ENCODE data around the gene GSPT2.
A peak's percentile ranks its signal among the peaks of the same experiment; 100 is the strongest.
"Not testable (repeated sequence)": the region's sequence is repeated elsewhere in the genome, so short reads cannot be mapped to it uniquely, and the experiment has no call there.

The GSPT2 gene

GRCh38 chrX:51743179-51743957 is at the start of gene GSPT2:
Gene GSPT2, plus strand, starts transcription at chrX:51743442. Its CDS starts 185 bp downstream, at chrX:51743627.
- DNase-seq, result peak; percentile 90

DNA sequence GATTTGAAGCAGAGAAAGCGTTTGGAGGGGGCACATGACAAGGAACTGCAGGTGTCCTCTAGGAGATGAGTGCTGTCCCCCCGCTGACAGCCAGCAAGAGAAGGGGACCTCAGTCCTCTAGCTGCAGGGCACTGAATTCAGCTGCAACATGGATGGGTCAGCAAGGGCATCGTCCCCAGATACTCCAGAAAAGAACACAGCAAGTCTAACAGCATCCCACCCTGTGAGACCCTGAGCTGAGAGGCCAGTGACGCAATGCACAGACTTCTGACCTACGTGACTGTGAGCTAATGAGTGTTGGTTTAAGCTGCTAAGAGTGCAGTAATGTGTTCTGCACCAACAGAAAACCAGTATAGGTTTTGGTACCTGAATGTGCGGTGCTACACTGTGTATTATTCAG is 49.0 kb upstream of the GSPT2 start:
- no peak for DNase-seq

DNA sequence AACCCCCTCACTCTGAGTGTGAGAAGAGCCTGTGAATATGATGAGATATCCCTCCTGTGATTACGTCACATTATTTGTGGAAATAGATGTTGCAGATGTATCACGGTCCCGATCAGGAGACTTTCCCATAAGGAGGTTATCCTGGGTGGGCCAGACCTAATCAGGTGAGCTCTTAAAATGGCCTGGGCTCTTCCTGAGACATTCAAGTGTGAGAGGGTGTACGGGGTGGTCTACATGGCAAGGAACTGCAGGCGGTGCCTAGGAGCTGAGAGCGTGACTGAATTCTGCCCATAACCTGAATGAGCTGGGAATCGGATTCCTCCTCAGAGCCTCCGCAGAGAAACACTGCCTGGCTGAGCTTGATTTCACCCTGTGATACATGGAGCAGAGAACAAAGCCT is 45.8 kb upstream of the GSPT2 start:
- DNase-seq, result no peak

GRCh38 chrX:51710277-51711164 is 32.7 kb upstream of the GSPT2 start, which contains the start of gene CENPVL1:
Gene CENPVL1, plus strand, starts transcription at chrX:51710512. Its CDS starts 0 bp downstream, at chrX:51710512.
- not testable (repeated sequence) for DNase-seq

DNA sequence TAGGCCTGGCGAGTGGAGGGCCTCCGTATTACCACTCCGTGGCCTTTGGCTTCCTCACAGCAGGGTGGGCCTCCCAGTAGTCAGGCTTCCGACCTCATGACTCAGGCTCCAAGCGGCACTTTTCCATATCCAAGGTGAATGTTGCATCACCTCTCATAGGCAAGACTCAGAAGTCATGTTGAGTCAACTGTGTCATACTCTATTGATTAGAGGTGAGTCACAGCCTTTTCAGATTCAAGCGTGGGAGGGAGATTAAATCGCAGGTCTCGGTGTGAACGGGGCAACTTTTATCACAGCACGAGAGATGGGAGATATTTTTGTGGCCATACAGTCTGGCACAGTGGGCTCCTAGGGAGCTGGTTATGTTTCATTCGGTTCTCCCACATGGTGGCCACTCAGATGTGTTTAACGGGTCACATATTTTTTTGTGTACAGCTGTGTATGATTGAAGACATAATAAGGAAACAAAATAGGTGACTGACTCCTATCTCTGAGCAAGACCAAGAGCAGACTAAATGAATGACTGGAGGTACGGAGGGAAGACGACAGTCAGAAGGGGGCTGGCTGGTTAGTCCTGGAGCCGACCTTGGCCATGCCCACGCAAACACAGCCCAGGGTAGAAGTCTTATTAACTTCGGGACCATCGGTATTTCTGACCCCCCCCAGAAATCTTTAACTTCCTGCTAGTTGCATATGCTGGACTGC is 30.1 kb upstream of the GSPT2 start:
- DNase-seq, result not testable (repeated sequence)

DNA sequence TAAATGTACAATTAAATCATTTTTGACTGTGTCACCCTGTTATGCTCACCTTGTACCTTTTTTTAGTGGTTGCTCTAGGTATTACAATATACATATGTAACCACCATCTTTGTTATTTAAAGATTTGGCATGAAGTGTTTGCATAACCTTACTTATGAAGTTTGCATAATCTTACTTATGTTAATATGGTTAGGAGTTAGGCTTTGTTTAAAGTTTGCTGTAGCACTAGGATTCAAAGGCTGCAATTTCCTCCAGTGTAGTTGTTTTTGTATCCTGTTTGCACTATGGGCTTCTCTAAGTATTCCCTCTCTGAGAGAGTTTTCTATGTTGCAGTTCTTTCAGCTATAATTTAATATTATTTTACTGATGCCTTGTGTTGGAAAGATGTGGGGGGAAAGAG is 15.0 kb upstream of the GSPT2 start:
- DNase-seq, result no peak

- DNase-seq, result peak; percentile 39
These were observed 6.2 kb upstream of the GSPT2 start for GRCh38 chrX:51737091-51737490.

GRCh38 chrX:51742586-51742985 is 656 bp upstream of the GSPT2 start:
- no peak for DNase-seq

GRCh38 chrX:51747671-51748070 is 4.4 kb downstream of the GSPT2 start:
- no peak for DNase-seq

GRCh38 chrX:51759055-51759839 is 16.0 kb downstream of the GSPT2 start:
- no peak for DNase-seq

DNA sequence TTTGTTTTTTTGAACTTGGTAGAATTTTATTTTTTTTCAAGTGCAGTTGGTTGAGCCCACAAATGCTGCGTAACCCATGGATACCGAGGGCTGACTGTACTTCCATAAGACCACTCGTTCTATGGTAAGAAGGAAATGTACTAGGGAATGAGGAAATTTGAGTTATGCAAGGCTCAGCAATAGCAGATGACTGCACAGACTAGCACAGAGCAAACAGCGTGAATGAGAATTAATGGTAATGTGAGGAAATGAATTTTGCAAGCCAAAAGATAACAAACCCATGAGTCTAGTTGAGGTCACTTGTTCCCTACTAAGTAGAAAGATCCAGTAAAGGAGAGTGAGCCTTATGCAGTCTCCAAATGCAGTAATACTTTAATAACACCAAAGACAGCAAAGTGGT is 17.4 kb downstream of the GSPT2 start:
- DNase-seq, result peak; percentile 1

DNA sequence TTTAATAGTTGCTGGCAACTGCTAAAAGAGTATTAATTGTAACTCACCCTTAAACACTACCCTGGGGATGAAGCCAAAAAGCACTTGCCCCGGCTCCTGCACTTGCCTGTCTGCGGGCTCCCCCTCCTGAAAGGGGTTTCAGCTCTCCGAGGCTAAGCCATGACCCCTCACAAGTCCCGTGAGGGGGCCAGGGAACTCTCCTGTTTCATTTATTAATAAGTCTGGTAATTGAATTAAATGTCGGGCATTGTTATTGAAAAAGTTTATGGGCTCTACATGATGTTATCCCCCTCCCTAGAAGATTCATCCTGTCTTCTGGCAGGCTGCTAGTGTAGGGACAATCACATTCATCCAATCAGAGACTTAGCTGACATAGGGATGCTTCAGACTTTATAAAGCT is 23.3 kb downstream of the GSPT2 start:
- DNase-seq, result no peak

GRCh38 chrX:51776851-51777250 is 33.6 kb downstream of the GSPT2 start:
- no peak for DNase-seq

- DNase-seq, result no peak
These were observed 36.1 kb downstream of the GSPT2 start for GRCh38 chrX:51779306-51779705.

- DNase-seq, result no peak
These were observed 51.9 kb downstream of the GSPT2 start for GRCh38 chrX:51795136-51795535.

All from hematopoietic multipotent progenitor cell treated with erythropoietin and hydrocortisone succinate and interleukin-3 and kit ligand, for 4 days (in vitro differentiated cells).